Stimulated activated naive B cell treated with anti-CD40 and anti-IgM and Interleukin-4, amounts not matched to agents 10 μg/mL and 1 μg/mL and 100 μg/mL, for 72 hours (primary cell): ENCODE data around the gene KRT38.
"Not testable (repeated sequence)": the region's sequence is repeated elsewhere in the genome, so short reads cannot be mapped to it uniquely, and the experiment has no call there.

Experiments used
- ATAC-seq, 2 donors: fragments of 150-1000 bp; cut with Tn5 transposase; replicated peaks; 2 replicates each; pipeline ENCODE4 v1.10.0; 2021; ENCODE audit warnings: moderate library complexity in 1 of 2
- DNase-seq: peaks from one replicate; pipeline ENCODE4 v3.0.0; 2021
- H3K27ac Mint-ChIP-seq: one replicate; pipeline ENCODE4 v1.8.0; 2022; ENCODE audit warnings: mild to moderate bottlenecking, mixed read lengths
- H3K27me3 Mint-ChIP-seq, 2 donors: one replicate each; pipeline ENCODE4 v1.8.0; 2022; ENCODE audit warnings: mixed read lengths in 2 of 2
- H3K36me3 Mint-ChIP-seq, 2 donors: one replicate each; pipeline ENCODE4 v1.8.0; 2022; ENCODE audit warnings: mixed read lengths in 2 of 2, mild to moderate bottlenecking in 1 of 2
- H3K4me1 Mint-ChIP-seq, 2 donors: one replicate each; pipeline ENCODE4 v1.8.0; 2022; ENCODE audit warnings: mixed read lengths in 2 of 2, mild to moderate bottlenecking in 1 of 2
- H3K4me3 Mint-ChIP-seq, 2 donors: one replicate each; pipeline ENCODE4 v1.8.0; 2022; ENCODE audit warnings: mild to moderate bottlenecking in 2 of 2, mixed read lengths in 2 of 2, moderate library complexity in 1 of 2
- H3K9me3 Mint-ChIP-seq, 2 donors: one replicate each; pipeline ENCODE4 v1.8.0; 2022; ENCODE audit warnings: mixed read lengths in 2 of 2, mild to moderate bottlenecking in 1 of 2

KRT38 gene

DNA sequence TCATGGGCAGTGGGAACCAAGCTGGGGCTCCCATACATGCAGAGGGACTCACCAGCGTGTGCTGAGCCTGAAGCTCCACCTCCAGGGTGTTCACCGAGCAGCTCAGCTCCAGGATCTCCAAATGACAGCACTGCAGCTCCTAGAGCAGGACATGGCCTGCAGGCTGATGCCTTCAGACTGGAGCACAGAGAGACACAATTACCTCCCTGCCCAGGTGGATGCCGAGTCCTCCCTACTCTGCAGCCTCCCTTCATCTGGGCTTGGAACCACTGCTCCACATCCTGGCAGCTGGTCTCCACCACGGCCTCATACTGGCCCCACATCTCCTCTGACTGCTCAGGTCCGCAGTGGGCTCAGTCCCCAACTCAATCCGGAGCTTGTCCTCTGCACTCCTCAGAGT, 8.2 kb upstream of the KRT38 start:
- ATAC-seq, result no peak

DNA sequence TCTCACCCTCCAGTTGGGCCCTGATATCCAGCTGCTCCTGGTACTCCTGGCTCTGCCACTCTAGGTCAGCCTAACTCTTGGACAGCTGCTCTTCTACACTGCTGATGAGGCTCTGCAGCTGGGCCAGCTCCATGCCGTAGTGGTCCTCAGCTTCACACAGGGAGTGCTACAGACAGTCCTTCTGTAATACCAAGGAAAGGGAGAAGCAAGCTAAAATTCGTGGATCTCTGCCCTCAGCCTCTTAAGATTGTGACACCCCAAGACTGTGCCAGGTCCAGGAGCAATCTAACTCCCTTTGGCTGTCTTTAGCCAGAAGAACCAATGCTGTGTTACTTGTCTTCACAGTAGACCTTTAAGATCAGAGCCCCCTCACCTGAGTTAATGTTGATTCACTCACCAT, 7.7 kb upstream of the KRT38 start:
- Mint-ChIP-seq H3K36me3 (no peaks in the 10 kb centered on the region), H3K27ac (no peak overlapping the region), H3K27me3 (peaks cover 49 to 50% of the 10 kb centered on the region in 2 donors), H3K4me1 (no peaks in the 10 kb centered on the region), H3K9me3 (no peaks in the 10 kb centered on the region), H3K4me3 (no peak overlapping the region)
- no peak for DNase-seq
- ATAC-seq, result no peak

More for the DNA sequence above, 8.2 kb upstream of the KRT38 start:
- no peak for DNase-seq
- Mint-ChIP-seq H3K4me3 (no peak overlapping the region), H3K4me1 (no peaks in the 10 kb centered on the region), H3K36me3 (no peaks in the 10 kb centered on the region), H3K27ac (no peak overlapping the region), H3K27me3 (peaks cover 50 to 51% of the 10 kb centered on the region in 2 donors), H3K9me3 (no peaks in the 10 kb centered on the region)

DNA sequence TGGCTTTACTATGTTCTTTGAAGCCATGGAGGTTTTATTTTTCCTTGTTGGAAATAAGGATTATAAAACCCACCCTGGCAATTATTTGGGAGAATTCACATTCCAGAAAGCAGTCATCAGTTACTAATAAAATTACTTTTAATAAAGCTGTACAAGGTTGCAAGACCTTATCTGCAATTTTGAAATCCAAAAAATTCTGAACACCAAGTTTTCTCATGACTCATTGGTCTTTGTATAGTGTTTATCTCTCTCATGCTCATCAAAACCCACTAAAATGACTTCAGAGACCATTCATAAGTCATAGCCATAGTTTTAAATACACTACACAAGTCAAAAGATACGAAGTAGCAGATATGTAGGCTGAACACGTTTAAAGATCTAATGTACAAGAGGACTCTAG, 6.0 kb upstream of the KRT38 start:
- H3K36me3 Mint-ChIP-seq, result no peaks in the 10 kb centered on the region
- ATAC-seq (no peak), DNase-seq (no peak)
- H3K9me3 Mint-ChIP-seq, result no peaks in the 10 kb centered on the region
- no peak overlapping the region for H3K4me3 Mint-ChIP-seq
- peaks cover 53 to 58% of the 10 kb centered on the region in 2 donors for H3K27me3 Mint-ChIP-seq
- no peaks in the 10 kb centered on the region for H3K4me1 Mint-ChIP-seq
- H3K27ac Mint-ChIP-seq, result no peak overlapping the region

DNA sequence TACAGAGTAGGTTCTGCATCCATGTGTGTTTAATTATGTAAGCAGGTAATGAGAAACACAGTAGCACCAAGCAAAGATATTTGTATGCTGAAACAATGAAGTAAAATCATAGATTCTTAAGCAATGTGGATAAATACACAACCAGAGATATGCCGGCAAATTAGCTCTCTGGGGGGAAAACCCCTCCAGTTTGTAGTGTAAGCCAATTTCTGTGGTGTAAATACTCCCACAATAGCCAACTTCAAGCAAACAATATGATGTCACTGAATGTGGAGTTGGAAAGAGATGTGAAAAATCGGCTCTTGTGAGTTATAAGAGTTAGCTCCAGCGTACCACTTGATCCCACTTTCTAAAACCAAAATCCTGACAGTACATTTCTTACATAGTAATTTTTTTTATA, 3.9 kb upstream of the KRT38 start:
- no peak overlapping the region for H3K4me3 Mint-ChIP-seq
- H3K27ac Mint-ChIP-seq, result no peak overlapping the region
- H3K4me1 Mint-ChIP-seq, result no peaks in the 10 kb centered on the region
- peaks cover 53 to 61% of the 10 kb centered on the region in 2 donors for H3K27me3 Mint-ChIP-seq
- no peaks in the 10 kb centered on the region for H3K36me3 Mint-ChIP-seq
- no peak for ATAC-seq
- no peaks in the 10 kb centered on the region for H3K9me3 Mint-ChIP-seq
- DNase-seq, result no peak

DNA sequence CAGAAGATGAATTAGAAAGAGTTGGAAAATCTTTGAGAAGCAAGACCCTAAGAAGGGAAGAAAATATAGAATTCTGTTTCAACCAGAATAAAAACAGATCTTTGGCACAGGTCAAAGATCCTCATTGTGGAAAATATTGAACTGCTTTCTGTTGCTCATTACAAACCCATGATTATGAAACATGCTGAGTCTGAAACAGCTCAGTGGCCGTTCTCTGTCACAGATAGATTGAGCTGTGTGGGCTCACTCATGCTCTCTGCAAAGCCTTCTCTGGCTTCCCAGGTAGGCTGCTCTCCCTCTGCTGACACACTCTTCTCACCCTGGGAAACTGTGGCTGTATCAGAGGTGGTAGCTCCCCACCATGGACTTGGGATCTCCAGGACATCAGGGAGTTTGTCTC, 3.4 kb upstream of the KRT38 start:
- no peak for ATAC-seq
- Mint-ChIP-seq H3K27me3 (peaks cover 56 to 57% of the 10 kb centered on the region in 2 donors), H3K27ac (no peak overlapping the region), H3K36me3 (no peaks in the 10 kb centered on the region), H3K4me3 (no peak overlapping the region), H3K4me1 (no peaks in the 10 kb centered on the region), H3K9me3 (no peaks in the 10 kb centered on the region)
- no peak for DNase-seq

DNA sequence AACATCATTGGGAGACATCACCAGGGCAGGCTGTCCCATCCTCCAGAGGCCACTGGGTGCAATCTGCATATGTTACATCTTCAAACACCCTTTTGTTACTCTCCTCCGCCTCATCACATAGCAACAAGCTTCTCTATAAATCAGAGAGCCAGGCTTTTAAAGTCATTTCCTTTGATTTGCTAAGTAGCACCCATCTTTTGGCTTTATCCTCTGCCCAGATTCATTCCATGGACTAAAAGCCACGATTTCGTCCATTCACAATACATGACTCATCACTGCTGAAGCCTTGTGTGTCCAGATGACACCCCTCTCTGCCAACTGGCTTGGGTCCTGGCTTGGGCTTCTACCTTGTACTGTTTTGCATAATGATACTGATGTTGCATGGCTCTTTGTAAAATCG, 2.0 kb upstream of the KRT38 start:
- DNase-seq, result no peak
- no peaks in the 10 kb centered on the region for H3K36me3 Mint-ChIP-seq

DNA sequence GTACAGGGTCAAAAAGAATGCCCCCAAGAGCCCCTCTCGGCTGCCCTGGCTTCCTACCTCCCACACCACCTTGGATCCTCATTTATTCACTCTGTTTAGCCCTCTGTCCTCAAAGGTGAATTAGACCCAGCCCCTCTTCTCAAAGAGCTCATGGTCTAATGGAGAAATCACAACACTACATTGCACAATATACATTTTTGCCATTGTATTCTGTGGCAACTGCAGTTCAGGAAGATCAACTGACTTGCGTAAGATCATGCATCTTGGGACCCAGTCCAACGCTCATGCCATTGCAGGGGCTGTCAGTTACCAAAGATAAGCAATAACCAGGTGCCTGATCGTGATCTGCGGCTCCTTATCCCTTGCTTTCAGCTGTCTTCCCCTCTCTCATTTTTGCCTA, 1.4 kb downstream of the KRT38 start:
- H3K4me1 Mint-ChIP-seq, result no peaks in the 10 kb centered on the region
- DNase-seq (no peak), ATAC-seq (no peak)
- no peak overlapping the region for H3K27ac Mint-ChIP-seq
- peaks cover 44 to 53% of the 10 kb centered on the region in 2 donors for H3K27me3 Mint-ChIP-seq
- H3K36me3 Mint-ChIP-seq, result no peaks in the 10 kb centered on the region
- H3K9me3 Mint-ChIP-seq, result no peaks in the 10 kb centered on the region
- no peak overlapping the region for H3K4me3 Mint-ChIP-seq

More for the DNA sequence above, 2.0 kb upstream of the KRT38 start:
- Mint-ChIP-seq H3K4me1 (no peaks in the 10 kb centered on the region), H3K9me3 (no peaks in the 10 kb centered on the region), H3K27me3 (peaks cover 49 to 55% of the 10 kb centered on the region in 2 donors), H3K27ac (no peak overlapping the region), H3K4me3 (no peak overlapping the region)
- no peak for ATAC-seq

DNA sequence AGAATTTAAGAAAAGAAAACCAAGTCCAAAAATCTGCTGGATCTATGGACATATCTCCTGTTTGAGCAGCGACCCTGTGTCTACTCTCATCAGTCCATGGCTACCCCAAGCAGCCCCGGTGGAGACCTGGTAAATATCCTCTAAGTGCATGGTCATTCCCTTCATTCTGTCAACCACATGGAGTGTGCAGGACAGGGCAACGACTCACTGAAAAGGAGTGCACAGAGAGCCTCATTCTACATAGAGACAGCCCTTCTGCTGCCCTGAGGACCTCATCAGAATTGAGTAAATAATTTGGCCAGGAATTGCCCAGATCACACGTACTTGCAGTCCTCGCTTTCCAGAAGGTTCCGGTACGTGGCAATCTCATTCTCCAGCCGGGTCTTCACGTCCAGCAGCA, 3.0 kb downstream of the KRT38 start:
- H3K4me1 Mint-ChIP-seq, result no peaks in the 10 kb centered on the region
- ATAC-seq (no peak), DNase-seq (no peak)
- H3K27me3 Mint-ChIP-seq, result peaks cover 31 to 48% of the 10 kb centered on the region in 2 donors
- H3K4me3 Mint-ChIP-seq, result no peak overlapping the region
- H3K36me3 Mint-ChIP-seq, result no peaks in the 10 kb centered on the region
- H3K9me3 Mint-ChIP-seq, result no peaks in the 10 kb centered on the region
- H3K27ac Mint-ChIP-seq, result no peak overlapping the region

DNA sequence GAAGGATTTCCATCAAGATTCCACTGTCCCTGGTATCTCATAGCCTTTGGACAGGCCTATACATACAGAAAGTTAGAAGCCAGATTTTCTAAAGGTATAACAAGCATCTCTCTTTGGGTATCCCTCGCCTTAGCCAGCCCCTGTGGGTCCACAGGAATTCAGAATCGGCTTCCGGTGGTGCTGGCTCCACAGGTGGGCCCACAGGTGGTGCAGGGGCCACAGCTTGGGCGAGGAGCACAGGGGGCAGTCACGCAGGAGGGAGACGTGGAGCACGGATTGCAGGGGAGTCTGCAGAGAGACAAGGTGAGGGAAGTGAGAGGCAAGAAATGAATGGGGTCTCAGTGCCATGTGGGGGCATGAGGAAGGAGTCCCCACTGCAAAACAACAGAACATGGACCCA, 3.5 kb downstream of the KRT38 start:
- no peak for ATAC-seq
- H3K27ac Mint-ChIP-seq, result no peak overlapping the region
- H3K9me3 Mint-ChIP-seq, result no peaks in the 10 kb centered on the region
- no peaks in the 10 kb centered on the region for H3K4me1 Mint-ChIP-seq
- H3K4me3 Mint-ChIP-seq, result no peak overlapping the region
- DNase-seq, result no peak
- peaks cover 29 to 45% of the 10 kb centered on the region in 2 donors for H3K27me3 Mint-ChIP-seq
- no peaks in the 10 kb centered on the region for H3K36me3 Mint-ChIP-seq

DNA sequence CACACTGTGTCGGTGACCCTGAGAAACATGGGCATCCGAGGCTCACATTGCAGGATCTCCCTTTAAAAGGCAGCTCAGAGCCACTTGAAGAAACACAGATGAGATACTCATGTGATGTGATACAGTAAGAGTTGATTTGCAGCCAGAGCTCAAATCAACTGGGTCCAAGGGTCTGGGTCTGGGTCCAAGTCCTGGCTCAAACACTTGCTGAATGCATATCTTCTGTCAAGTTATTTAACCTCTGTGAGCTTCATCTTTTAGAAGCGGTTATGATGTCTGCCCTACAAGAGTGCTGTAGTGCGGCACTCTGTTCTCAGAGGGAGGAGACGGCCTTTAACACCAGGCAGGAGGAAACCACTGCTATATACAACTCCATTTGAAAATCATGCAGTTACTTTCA, 6.4 kb downstream of the KRT38 start:
- ATAC-seq (no peak), DNase-seq (no peak)
- peaks cover 10 to 30% of the 10 kb centered on the region in 2 donors for H3K27me3 Mint-ChIP-seq
- H3K27ac Mint-ChIP-seq, result no peak overlapping the region
- no peaks in the 10 kb centered on the region for H3K36me3 Mint-ChIP-seq
- no peaks in the 10 kb centered on the region for H3K9me3 Mint-ChIP-seq
- no peaks in the 10 kb centered on the region for H3K4me1 Mint-ChIP-seq
- H3K4me3 Mint-ChIP-seq, result no peak overlapping the region

DNA sequence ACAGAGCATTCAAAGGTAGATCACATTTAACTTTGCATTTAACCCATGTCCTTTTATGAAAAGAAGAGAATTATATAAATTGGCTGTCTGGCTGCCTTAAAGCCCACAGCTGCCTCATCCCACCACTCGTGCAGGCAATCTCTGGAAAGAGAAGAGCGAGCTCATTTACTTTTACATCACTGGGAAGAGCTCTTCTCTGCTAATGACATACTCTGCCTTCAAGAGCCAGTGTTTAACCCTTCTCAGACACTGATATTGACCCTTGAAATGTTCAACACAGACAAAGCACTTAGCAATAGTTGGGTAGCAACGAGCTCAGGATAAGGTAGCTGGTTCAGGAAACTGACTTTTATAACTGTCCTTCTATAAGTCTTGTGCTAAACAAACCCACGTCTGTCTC, 6.8 kb downstream of the KRT38 start:
- no peaks in the 10 kb centered on the region for H3K4me1 Mint-ChIP-seq
- H3K9me3 Mint-ChIP-seq, result no peaks in the 10 kb centered on the region
- no peak overlapping the region for H3K27ac Mint-ChIP-seq
- H3K4me3 Mint-ChIP-seq, result no peak overlapping the region
- H3K27me3 Mint-ChIP-seq, result peaks cover 9 to 31% of the 10 kb centered on the region in 2 donors
- no peak for ATAC-seq
- no peaks in the 10 kb centered on the region for H3K36me3 Mint-ChIP-seq
- DNase-seq, result no peak

DNA sequence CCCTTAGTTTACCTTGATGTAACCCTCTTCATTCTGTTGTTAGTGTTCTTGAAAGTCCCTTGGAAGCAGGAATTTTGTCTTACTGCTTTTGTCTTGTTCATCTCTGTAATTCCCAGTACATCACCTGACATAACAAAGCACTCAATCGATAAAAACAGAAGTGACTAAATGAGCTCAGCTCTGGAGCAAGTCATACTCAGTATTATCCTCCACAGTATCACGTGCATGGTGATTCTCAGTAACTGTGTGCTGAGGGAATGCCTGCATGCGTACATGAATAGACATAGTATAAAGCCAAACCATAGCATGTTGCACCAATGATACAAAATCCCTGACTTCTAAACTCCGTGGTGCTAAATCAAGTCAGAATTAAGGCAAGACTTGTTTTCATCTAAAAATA, 7.2 kb downstream of the KRT38 start:
- no peak overlapping the region for H3K27ac Mint-ChIP-seq
- H3K27me3 Mint-ChIP-seq, result peaks cover 12 to 35% of the 10 kb centered on the region in 2 donors
- no peak for ATAC-seq

DNA sequence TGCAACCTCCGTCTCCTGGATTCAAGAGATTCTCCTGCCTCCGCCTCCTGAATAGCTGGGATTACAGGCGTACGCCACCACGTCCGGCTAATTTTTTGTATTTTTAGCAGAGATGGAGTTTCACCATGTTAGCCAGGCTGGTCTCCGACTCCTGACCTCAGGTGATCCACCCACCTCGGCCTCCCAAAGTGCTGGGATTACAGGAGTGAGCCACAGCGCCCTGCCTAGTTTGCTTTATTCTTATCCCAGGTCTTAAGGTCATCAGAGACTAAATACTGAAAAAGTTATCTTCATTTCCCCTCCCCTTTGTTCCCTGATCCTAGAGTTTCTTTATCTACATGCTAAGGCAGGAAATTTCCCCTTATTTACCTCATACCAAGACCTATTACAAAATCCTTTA, 10.4 kb downstream of the KRT38 start:
- H3K9me3 Mint-ChIP-seq, H3K36me3 Mint-ChIP-seq, ATAC-seq, DNase-seq, H3K4me3 Mint-ChIP-seq, H3K27ac Mint-ChIP-seq, H3K4me1 Mint-ChIP-seq: not testable (repeated sequence)
- H3K27me3 Mint-ChIP-seq, result peaks cover 16 to 35% of the 10 kb centered on the region in 2 donors

More for the DNA sequence above, 7.2 kb downstream of the KRT38 start:
- Mint-ChIP-seq H3K4me1 (no peaks in the 10 kb centered on the region), H3K36me3 (no peaks in the 10 kb centered on the region), H3K9me3 (no peaks in the 10 kb centered on the region), H3K4me3 (no peak overlapping the region)
- no peak for DNase-seq

DNA sequence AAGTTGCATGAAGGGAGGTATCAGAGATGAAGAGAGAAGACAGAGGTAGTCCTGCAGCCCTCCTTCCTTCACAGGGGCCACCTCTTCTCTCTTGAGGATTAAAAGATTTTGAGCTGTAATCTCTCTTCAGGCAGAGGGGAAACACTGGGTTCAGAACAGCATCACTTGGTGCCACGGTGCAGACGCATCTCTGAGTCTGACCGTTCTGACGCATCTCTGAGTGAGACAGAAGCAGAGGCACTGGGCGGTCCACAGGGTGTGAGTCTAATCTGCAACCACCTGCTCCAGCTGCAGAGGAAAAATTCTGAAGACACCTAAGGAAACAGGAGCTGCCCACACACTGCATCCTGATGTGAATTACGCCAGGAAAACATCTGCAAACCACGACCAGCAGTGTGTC, 11.1 kb downstream of the KRT38 start:
- no peaks in the 10 kb centered on the region for H3K9me3 Mint-ChIP-seq
- H3K36me3 Mint-ChIP-seq, result no peaks in the 10 kb centered on the region
- ATAC-seq (no peak), DNase-seq (no peak)
- H3K27ac Mint-ChIP-seq, result no peak overlapping the region
- no peak overlapping the region for H3K4me3 Mint-ChIP-seq
- peaks cover 20 to 35% of the 10 kb centered on the region in 2 donors for H3K27me3 Mint-ChIP-seq
- no peaks in the 10 kb centered on the region for H3K4me1 Mint-ChIP-seq

DNA sequence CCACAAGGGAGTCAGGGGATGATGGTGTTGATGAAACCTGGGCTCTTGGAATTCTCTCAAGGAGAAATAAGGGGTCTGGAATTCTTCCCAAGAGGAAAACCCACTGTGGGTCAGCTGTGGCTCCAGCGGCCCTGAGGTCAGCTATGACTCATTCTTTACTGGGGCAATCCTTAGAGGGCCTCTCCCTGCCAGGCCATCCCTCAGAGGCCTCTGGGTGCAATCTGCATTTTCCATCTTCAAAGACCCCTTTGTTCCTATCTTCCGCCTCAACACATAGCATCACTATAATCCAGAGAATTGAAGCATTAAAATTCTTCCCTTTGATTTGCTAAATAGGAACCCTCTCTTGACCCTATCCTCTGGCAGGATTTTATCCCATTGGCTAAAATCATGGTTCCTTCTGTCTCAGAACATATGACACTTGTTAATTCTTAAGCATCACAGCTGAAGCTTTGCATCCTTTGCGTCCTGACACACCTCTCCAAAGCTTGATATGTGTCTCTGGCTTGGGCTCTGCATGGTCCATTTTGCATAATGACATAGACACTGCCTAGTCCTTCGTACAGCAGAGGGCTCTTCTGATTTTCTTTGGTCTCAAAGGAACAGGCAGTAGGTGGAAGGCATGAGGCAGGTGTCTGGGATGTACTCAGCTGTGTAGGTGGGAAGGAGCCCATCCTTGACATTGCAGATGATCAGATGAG, 12.0 kb downstream of the KRT38 start:
- DNase-seq (no peak), ATAC-seq (no peak)
- no peaks in the 10 kb centered on the region for H3K36me3 Mint-ChIP-seq
- H3K4me3 Mint-ChIP-seq, result no peak overlapping the region
- no peaks in the 10 kb centered on the region for H3K4me1 Mint-ChIP-seq
- no peaks in the 10 kb centered on the region for H3K9me3 Mint-ChIP-seq
- peaks cover 24 to 34% of the 10 kb centered on the region in 2 donors for H3K27me3 Mint-ChIP-seq
- no peak overlapping the region for H3K27ac Mint-ChIP-seq
